GM21367 (cell line): Measurements from ENCODE around the gene LDLR.

ENCODE experiments used
- ATAC-seq: cut with Tn5 transposase; IDR thresholded peaks from one replicate; pipeline ENCODE4 v1.9.1; 2021; ENCODE audit not compliant: unreplicated experiment

Gene LDLR

GRCh38 chr19:11089254-11090013 is at the start of gene LDLR:
TSS of gene LDLR (plus strand) at chr19:11089463. CDS start at chr19:11089549, 86 bp downstream.
- no peak for ATAC-seq

GRCh38 chr19:11041194-11041593 is 48.1 kb upstream of the LDLR start:
- no peak for ATAC-seq

GRCh38 chr19:11041966-11042627 is 47.2 kb upstream of the LDLR start:
- no peak for ATAC-seq

GRCh38 chr19:11044431-11044830 is 44.8 kb upstream of the LDLR start:
- no peak for ATAC-seq

GRCh38 chr19:11045536-11045935 is 43.7 kb upstream of the LDLR start:
- ATAC-seq, result no peak

- ATAC-seq, result no peak
Observed at GRCh38 chr19:11046605-11047354, 42.5 kb upstream of the LDLR start.

GRCh38 chr19:11047866-11048265 is 41.4 kb upstream of the LDLR start:
- ATAC-seq, result no peak

GRCh38 chr19:11050323-11051114 is 38.7 kb upstream of the LDLR start:
- ATAC-seq, result no peak

- ATAC-seq, result no peak
Observed at GRCh38 chr19:11053817-11054195, 35.5 kb upstream of the LDLR start.

- ATAC-seq, result no peak
Observed at GRCh38 chr19:11054200-11054599, 35.1 kb upstream of the LDLR start.

GRCh38 chr19:11054628-11055027 is 34.6 kb upstream of the LDLR start:
- ATAC-seq, result no peak

GRCh38 chr19:11058246-11059030 is 30.8 kb upstream of the LDLR start:
- no peak for ATAC-seq

GRCh38 chr19:11059511-11060358 is 29.5 kb upstream of the LDLR start:
- ATAC-seq, result no peak

GRCh38 chr19:11061952-11062351 is 27.3 kb upstream of the LDLR start:
- no peak for ATAC-seq

GRCh38 chr19:11063434-11063833 is 25.8 kb upstream of the LDLR start:
- ATAC-seq, result no peak

GRCh38 chr19:11064831-11065303 is 24.4 kb upstream of the LDLR start:
- ATAC-seq, result no peak

GRCh38 chr19:11066326-11066725 is 22.9 kb upstream of the LDLR start:
- no peak for ATAC-seq

- no peak for ATAC-seq
Observed at GRCh38 chr19:11067356-11068113, 21.7 kb upstream of the LDLR start.

GRCh38 chr19:11069561-11069960 is 19.7 kb upstream of the LDLR start:
- no peak for ATAC-seq
